Measurements from ENCODE around the gene CISD3.

The CISD3 gene

DNA sequence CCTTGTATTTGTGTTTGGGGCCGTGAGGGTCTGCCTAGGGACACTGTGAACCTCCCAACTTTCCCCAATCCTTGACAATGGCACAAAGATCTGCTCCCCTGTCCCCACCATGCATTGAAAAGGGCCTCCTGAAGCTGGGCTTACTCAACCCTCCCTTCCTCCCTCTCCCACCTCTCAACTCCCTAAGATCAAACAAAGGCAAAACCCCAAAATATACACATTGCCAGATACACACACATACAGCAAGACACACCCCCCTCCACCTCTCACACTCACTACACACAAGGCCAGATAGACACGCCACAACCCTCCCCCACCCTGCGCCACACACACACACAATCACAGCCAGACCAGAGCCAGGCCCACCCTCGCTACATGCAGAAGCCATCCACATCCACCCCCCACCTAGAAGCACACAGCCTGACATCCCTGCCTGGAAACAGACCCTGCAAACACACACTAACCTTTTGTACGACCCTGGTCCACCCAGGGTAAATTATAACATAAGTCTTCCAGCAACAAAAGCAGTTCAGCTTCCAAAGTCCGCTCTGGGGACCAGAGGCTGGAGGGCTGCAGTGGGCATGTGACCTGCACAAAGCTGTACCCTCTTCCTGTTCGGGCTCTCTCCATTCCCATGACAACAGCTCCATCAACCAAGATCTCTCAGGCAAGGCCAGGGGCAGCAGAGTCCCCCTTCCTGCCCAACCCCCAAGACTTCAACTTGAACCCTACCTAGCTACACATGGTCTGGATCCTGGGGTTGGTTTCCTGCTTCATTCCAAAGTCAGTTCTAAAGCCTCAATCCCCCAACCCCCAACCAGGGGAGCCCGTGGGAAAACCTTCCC lies 16.1 kb downstream of the CISD3 start:
- no peak for DNase-seq

- no peak for DNase-seq
Measured at GRCh38 chr17:38746849-38747462, 16.8 kb downstream of the CISD3 start.

DNA sequence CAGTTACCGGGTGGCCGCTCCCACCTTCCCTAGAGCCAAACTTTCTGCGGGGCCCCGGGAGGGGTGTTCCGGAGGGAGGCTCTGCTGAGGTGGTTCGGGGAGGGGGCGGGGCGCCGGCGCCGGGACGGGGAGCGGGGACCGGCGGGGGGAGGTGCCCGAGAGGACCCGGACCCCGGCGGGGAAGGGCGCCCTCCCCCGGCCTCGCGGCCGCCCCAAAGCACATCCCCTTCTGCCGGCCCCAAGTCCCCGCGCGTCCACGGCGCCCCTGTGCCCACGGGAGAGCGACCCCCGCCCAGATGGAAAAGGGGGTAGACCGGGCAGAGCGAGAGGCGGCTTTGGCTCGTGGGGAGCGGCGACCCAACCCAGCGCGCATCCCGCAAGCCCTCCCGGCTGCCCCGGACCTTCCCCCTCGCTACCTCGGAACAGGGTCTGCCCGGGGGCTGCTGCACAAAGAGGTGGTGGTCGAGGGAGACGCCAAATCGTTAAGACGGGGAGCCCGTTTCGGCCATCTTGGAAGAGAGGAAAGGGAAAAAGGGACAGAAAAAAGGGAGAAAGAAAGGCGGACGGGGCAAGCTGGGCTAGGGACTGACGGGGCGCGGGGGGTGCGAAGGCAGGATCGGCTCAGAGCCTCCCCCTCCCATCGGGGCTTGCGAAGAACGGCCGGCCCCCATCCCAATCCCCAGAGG lies 17.5 kb downstream of the CISD3 start:
- DNase-seq: no peak

GRCh38 chr17:38748149-38748891 lies 18.2 kb downstream of the CISD3 start, which contains the start of gene PCGF2:
PCGF2 (minus strand) TSS chr17:38748336; CDS start chr17:38740402, 7,934 bp downstream.
- DNase-seq: peak in 1 of 2 experiments; percentile 54

GRCh38 chr17:38748892-38749222 lies 18.7 kb downstream of the CISD3 start:
- no peak for DNase-seq

- no peak for DNase-seq
Measured at GRCh38 chr17:38749223-38750043, 19.3 kb downstream of the CISD3 start.

DNA sequence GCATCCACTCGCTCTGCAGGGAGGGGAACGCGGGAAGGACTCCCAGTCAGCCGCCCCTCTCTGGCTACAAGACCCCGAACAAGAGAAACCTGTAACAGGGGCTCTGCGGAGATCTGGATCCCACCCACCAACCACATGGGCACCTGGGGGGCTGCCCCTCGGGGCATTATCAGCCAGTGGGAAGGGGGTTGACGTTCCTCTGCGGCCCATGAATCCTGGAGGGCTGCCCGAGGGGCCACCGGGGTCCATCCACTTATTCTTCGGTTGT lies 19.8 kb downstream of the CISD3 start:
- no peak for DNase-seq

DNA sequence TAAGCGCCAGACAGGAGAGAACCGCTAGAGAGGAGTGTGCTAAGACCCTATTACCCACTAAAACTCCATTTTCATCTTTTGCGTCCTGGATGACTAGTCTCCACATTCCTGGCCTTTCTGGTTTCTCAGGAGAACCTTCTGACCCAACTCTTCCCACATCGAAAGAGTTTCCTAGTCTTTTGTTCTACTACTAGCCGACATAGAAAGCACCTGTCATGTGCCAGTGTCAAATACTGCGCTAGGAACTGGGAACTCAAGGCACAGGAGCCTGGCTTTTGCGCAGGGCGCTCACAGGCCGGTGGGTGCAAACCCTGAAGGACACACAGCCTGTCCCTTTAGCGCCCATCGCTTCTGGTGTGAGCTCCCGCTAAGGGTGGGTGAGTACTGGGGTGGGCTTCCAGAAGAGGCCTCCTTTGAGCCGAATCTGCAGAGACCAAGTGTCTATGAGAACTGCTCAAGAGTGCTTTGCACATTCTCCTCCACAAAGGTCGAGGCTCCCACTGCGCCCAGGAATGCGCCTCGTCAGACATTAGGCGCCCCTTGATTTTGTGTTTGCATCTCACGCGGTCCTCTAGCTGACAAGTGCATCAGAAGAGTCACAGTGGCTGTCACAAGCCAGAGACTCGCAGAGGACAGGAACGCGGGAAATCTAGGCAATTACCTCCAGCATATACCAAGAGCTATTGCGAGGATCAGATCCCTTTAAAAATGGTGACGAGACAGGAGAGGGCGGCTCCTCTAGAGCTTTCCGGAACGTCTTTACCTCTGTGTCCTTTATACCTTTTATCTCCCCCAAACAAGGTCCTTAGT lies 20.4 kb downstream of the CISD3 start:
- DNase-seq: no peak

DNA sequence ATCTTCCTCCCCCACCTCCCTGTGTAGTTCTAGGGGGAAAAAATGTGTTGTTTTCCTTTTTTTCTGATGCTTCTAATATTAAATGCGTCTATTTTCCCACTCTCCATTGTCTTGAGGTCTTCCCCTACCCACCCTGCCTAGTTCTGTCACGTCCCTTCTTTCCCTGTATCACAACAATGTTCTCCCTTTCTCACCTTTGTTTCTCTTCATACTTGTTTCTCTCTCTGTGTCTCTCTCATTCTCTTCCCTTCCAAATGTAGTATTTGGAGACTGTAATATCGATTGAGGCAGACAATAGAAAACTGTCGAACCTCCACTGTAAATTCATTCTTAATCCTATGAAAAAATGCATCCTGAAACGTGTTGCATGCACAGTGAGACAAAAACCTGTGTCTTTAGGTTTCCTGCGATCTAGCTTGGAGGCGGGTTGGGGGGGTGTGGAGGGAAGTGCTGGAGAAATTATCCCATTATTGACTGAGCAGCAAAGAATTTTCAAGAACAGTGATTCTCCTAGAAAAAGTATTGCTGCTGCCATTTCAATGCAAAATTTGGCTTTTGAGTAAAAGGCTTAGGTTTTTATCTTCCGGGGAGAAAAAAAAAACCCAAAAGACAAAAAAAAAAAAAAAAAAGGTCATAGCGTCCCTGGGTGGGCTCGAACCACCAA lies 21.1 kb downstream of the CISD3 start:
- DNase-seq: no peak

- peak; percentile 87 to 89 for DNase-seq
Measured at GRCh38 chr17:38751808-38752307, 21.7 kb downstream of the CISD3 start.

DNA sequence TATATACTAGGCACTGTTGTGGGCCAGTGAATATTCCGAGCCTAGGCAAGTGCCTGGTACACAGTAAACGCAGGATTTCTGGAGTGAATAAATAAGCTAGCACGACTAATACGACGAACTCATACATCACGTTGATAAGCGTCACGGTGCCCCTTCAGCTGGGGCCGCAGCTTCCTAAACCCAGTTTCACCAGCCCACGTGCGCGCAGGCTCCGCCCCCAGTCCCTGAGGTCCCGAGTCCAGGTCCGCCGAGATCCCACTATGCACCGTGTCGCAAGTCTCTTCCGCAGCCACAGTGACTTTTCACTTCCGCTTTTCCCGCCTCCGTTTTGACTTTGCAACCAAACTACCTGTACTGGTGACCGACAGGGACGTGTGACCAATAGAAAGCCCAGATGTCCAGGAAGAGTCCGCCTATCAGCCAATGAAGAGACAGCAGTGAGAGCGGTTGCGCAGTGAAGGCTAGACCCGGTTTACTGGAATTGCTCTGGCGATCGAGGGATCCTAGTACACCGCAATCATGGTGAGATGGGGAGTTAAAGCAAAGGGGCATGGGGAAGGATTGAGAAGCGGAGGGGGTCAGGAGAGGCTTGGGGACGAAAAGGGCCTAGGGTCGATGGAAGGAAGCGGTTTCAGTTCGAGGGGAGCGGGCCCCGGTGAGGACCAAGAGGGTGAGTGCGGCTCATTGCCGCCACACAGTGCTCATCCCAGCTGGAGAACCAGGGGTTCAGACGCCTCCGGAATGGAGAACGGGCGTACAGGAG lies 22.3 kb downstream of the CISD3 start, which contains the start of gene PSMB3:
TSS of gene PSMB3 (plus strand) at position 434 of the 763 bp plus-strand sequence. CDS start at position 520, 86 bp downstream.
- DNase-seq: peak; percentile 97 to 99

GRCh38 chr17:38753071-38753506 lies 22.9 kb downstream of the CISD3 start:
- no peak for DNase-seq

- DNase-seq: peak; percentile 35 to 50
Measured at GRCh38 chr17:38761612-38762011, 31.5 kb downstream of the CISD3 start.

- no peak for DNase-seq
Measured at GRCh38 chr17:38762231-38762630, 32.1 kb downstream of the CISD3 start.

- DNase-seq: no peak
Measured at GRCh38 chr17:38766341-38766740, 36.2 kb downstream of the CISD3 start.

- DNase-seq: no peak
Measured at GRCh38 chr17:38768417-38768816, 38.3 kb downstream of the CISD3 start.

- DNase-seq: no peak
Measured at GRCh38 chr17:38773258-38773657, 43.1 kb downstream of the CISD3 start.

DNA sequence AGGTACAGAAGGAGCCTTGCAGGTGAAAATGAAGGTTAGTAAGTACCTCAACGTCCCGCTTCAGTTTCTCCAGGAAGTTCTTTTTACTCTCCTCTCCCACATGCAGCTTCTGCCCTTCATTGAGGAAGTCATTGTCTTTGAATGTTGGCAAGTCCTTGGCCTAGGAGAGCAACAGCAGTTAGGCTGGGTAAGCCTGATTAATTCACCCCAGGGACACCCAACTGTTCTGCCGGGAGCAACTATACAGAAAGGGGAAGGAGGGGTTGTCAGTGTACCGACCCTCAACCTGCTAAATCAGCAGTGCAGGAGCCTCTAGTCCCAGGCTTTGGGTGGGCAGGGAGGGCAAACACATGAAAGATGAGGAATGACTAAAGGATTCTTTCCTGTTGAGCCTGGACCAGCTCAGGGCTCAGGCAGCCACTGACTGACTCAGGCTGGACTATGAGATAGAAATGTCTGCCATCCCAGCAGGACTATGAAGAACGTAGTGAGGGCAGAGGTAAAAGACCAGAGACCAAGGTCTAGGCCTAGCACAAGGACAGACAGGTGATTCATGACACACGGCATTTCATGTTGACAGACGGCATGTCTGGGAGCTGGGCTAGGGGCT lies 47.6 kb downstream of the CISD3 start:
- DNase-seq: no peak
